ENCODE data around the gene ZBTB4. TPM values are rescaled to one million over a fixed set of nuclear protein-coding genes. Genes with fewer than 3 reads are reported as not detected.

Gene ZBTB4
- total RNA-seq, 1 experiment from 2014 or later, result 17.7 TPM

DNA sequence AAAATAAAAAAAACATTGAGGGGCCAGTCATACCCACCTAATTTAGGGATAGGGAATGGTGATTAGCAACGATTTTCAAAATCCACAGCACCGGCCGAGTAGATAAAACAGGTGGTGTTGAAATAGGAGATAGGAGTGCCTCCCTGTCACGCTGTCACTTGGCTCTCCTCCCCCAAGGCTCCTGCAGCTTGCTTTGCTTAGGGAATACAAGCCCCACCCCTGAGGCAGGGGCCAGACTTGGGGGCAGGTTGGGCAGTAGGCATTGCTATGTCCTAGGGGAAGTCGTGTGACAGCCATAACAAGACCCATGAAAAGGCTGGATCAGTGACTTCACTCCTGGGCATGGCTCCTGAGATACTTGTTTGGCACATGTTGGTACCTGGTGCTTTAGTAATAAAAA lies 30.5 kb upstream of the ZBTB4 start:
- Histone ChIP-seq H3K36me3 (ENCODE audit: insufficient read depth, low read length, poor library complexity, severe bottlenecking) (peaks cover 92% of the 10 kb centered on the region), H3K4me1 (ENCODE audit: insufficient read depth, low read length, poor library complexity, severe bottlenecking) (peaks cover 6% of the 10 kb centered on the region), H3K4me3 (ENCODE audit: low read depth, low read length, poor library complexity, severe bottlenecking) (no peak overlapping the region), H3K27me3 (replicated peaks; ENCODE audit: insufficient read depth, low read depth, low read length, poor library complexity) (no peaks in the 10 kb centered on the region), H3K9me3 (ENCODE audit: low read depth, low read length, poor library complexity, severe bottlenecking) (no peaks in the 10 kb centered on the region), H3K27ac (ENCODE audit: low read depth, low read length, poor library complexity, severe bottlenecking) (no peak overlapping the region)
- BruUV-seq (replicated peaks), result no TSS peak
- intact Hi-C loops (cut with micrococcal nuclease; ENCODE audit: unreplicated experiment), result no loop called here
- no peak for TF ChIP-seq EZH2 (IDR thresholded peaks at IDR 0.05; ENCODE audit: borderline replicate concordance, low read depth, low read length, poor library complexity, severe bottlenecking)
- no peak for TF ChIP-seq CTCF (conservative IDR thresholded peaks at IDR 0.05; ENCODE audit: low read depth, low read length)
- ChIA-PET CTCF (interaction anchor here (0.6 kb wide), 1 partner anchor 580 kb away, joined by 6 read pairs; no protein-coding TSS in a partner anchor), POLR2A (ENCODE audit: low non-redundant PET) (no interaction called here)
- DNase-seq (ENCODE audit: low spot score), result no peak

DNA sequence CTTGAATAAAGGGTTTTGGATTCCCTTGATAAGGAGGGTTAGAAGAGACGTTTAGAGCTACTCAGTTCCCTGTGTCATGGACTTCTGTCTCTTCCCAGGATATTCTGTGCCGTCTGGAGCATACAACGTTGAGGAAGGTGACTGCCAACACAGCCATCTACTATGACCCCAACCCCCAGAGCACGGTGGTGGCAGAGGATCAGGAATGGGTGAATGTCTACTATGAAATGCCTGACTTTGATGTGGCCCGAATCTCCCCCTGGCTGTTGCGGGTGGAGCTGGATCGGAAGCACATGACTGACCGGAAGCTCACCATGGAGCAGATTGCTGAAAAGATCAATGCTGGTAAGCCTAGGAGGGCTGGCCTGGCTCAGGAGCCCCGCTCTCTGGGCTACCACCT lies 29.4 kb upstream of the ZBTB4 start:
- ChIA-PET CTCF (no interaction called here), POLR2A (ENCODE audit: low non-redundant PET) (interaction anchor here (0.6 kb wide), 2 partner anchors 14 to 75 kb away, joined by 4 to 7 read pairs; partner anchors contain the start of gene MPDU1)
- Histone ChIP-seq H3K9me3 (ENCODE audit: low read depth, low read length, poor library complexity, severe bottlenecking) (no peaks in the 10 kb centered on the region), H3K27ac (ENCODE audit: low read depth, low read length, poor library complexity, severe bottlenecking) (no peak overlapping the region), H3K36me3 (ENCODE audit: insufficient read depth, low read length, poor library complexity, severe bottlenecking) (peaks cover 95% of the 10 kb centered on the region), H3K27me3 (replicated peaks; ENCODE audit: insufficient read depth, low read depth, low read length, poor library complexity) (no peaks in the 10 kb centered on the region), H3K4me1 (ENCODE audit: insufficient read depth, low read length, poor library complexity, severe bottlenecking) (no peaks in the 10 kb centered on the region), H3K4me3 (ENCODE audit: low read depth, low read length, poor library complexity, severe bottlenecking) (no peak overlapping the region)
- DNase-seq (ENCODE audit: low spot score), result no peak
- TF ChIP-seq EZH2 (IDR thresholded peaks at IDR 0.05; ENCODE audit: borderline replicate concordance, low read depth, low read length, poor library complexity, severe bottlenecking) (no peak), CTCF (conservative IDR thresholded peaks at IDR 0.05; ENCODE audit: low read depth, low read length) (no peak)
- no TSS peak for BruUV-seq (replicated peaks)
- intact Hi-C loops (cut with micrococcal nuclease; ENCODE audit: unreplicated experiment), result no loop called here

- H3K4me1 ChIP-seq (ENCODE audit: insufficient read depth, low read length, poor library complexity, severe bottlenecking), result no peaks in the 10 kb centered on the region
- no peak overlapping the region for H3K4me3 ChIP-seq (ENCODE audit: low read depth, low read length, poor library complexity, severe bottlenecking)
- ChIA-PET CTCF (no interaction called here), POLR2A (ENCODE audit: low non-redundant PET) (no interaction called here)
- intact Hi-C loops (cut with micrococcal nuclease; ENCODE audit: unreplicated experiment), result no loop called here
- TF ChIP-seq EZH2 (IDR thresholded peaks at IDR 0.05; ENCODE audit: borderline replicate concordance, low read depth, low read length, poor library complexity, severe bottlenecking), result no peak
- TF ChIP-seq CTCF (conservative IDR thresholded peaks at IDR 0.05; ENCODE audit: low read depth, low read length), result no peak
- H3K27me3 ChIP-seq (replicated peaks; ENCODE audit: insufficient read depth, low read depth, low read length, poor library complexity), result no peaks in the 10 kb centered on the region
- BruUV-seq (replicated peaks), result no TSS peak
- no peak overlapping the region for H3K27ac ChIP-seq (ENCODE audit: low read depth, low read length, poor library complexity, severe bottlenecking)
- H3K36me3 ChIP-seq (ENCODE audit: insufficient read depth, low read length, poor library complexity, severe bottlenecking), result peaks cover 95% of the 10 kb centered on the region
- no peak for DNase-seq (ENCODE audit: low spot score)
- no peaks in the 10 kb centered on the region for H3K9me3 ChIP-seq (ENCODE audit: low read depth, low read length, poor library complexity, severe bottlenecking)
Observed at GRCh38 chr17:7508145-7508544, 28.7 kb upstream of the ZBTB4 start.

All from A673 (cell line).